GM21423 (cell line): ENCODE data around the gene CD34.
"Not testable (repeated sequence)": the region's sequence is repeated elsewhere in the genome, so short reads cannot be mapped to it uniquely, and the experiment has no call there.

Source experiments
- ATAC-seq: cut with Tn5 transposase; IDR thresholded peaks from one replicate; pipeline ENCODE4 v1.9.1; 2021; ENCODE audit warnings: mild to moderate bottlenecking, moderate library complexity; ENCODE audit not compliant: unreplicated experiment

Gene CD34

DNA sequence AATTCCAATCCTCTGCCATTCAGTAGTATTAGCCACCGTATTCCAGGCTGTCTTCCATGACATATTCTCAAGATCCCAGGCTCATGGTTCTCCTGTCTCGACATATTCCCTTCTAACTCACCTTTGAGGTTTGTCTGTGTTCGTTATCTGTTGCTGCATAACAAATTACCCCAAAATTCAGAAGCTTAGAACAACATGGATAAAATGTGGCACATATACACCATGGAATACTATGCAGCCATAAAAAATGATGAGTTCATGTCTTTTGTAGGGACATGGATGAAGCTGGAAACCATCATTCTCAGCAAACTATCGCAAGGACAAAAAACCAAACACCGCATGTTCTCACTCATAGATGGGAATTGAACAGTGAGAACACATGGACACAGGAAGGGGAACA lies 33.0 kb downstream of the CD34 start:
- ATAC-seq, result not testable (repeated sequence)

- ATAC-seq, result no peak
Observed at GRCh38 chr1:207876131-207876530, 34.8 kb downstream of the CD34 start.

- no peak for ATAC-seq
Observed at GRCh38 chr1:207875532-207875931, 35.4 kb downstream of the CD34 start.

GRCh38 chr1:207873055-207873890 lies 37.7 kb downstream of the CD34 start:
- ATAC-seq, result no peak

GRCh38 chr1:207872621-207873020 lies 38.3 kb downstream of the CD34 start:
- ATAC-seq, result no peak

DNA sequence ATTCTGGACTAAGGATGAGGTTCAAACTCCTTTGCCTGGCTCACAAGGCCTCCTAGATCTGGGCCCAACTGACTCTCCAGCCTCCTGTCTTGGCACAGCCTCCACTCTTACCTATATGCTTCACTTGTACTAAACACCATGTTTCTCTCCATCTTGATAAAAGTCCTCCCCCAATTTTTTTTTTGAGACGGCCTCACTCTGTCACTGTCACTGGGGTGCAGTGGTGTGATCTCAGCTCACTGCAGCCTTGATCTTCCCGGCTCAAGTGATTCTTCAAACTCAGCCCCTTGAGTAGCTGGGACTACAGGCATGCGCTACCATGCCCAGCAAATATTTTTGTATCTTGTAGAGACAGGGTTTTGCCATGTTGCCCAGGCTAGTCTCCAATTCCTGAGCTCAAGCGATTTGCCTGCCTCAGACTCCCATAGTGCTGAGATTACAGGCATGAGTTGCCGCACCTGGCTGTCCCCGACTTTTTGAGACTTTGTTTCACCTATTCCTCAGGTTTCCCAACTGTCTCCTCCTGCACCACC lies 39.7 kb downstream of the CD34 start:
- ATAC-seq, result no peak

GRCh38 chr1:207870306-207871031 lies 40.5 kb downstream of the CD34 start:
- ATAC-seq, result no peak

- ATAC-seq, result no peak
Observed at GRCh38 chr1:207869859-207870258, 41.1 kb downstream of the CD34 start.

DNA sequence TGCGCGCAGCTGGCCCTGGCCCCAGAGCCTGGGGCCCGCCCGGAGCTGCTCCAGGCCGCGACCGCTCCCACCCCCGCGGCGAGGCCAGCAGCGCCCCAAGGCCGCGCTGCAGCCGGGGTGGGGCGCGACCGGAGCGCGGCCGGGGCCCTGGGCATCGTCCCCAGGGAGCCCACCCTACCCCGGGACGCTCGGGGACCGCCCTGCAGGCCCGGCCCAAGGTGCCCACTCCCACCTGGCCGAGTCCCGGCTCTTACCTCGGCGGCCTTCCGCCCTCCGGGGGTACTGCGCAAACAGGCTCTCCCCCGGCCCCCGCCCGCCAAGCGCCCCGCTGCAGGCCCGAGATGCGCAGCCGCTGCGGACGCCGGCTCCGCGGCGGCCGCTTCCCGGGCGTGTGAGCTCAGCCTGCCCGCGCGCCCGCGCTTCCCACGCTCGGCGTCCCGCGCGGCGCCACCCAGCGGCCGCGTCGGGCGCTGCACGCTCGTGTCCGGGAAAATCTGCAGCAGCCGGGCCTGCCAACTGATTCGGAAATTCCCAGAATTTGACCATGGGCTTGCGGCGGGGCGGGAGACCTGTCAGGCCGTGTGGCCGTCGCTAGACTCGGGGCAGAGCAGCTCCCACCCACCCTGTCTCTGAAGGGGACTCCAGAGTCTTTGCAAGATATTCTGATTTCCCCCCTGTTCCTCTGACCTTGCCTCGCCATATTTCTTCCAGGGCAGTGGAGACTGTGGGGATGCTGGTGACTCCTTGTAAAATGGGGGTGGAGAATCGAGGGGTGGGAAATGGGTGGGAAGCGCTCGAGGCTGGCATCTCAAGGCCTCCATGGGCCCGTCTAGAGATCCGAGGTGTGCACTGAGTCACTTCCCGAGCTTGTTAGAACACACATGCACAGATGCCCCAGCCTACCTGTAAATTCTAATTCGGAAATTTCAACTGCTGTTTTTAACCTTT lies 41.9 kb downstream of the CD34 start:
- peak; percentile 66 for ATAC-seq

DNA sequence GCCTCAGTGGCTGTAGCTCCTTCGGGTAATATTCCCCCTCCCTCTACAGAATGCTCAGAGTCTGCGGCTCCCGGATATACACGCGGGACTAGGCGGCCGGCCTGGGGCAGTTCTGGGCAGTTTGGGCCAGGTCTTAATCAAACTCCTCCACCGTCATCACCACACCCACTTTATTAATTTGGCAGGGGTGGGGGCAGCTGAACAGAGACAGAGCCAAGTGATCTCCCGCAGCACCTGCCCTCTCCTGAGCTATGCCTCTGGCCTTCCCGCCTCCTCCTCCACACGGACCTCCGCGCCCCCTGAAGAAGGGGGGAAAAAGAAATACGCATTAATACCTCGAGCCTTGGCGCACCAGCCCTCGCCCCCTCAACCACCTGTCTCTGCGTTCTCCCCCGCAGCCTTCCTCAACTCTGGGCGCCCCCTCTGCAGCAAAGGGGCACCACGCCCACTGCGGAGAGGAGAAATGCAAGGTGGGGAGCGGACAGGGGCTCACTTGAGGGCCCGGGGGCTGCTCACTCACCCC lies 42.6 kb downstream of the CD34 start:
- peak; percentile 9 for ATAC-seq

- no peak for ATAC-seq
Observed at GRCh38 chr1:207867136-207868109, 43.5 kb downstream of the CD34 start.

DNA sequence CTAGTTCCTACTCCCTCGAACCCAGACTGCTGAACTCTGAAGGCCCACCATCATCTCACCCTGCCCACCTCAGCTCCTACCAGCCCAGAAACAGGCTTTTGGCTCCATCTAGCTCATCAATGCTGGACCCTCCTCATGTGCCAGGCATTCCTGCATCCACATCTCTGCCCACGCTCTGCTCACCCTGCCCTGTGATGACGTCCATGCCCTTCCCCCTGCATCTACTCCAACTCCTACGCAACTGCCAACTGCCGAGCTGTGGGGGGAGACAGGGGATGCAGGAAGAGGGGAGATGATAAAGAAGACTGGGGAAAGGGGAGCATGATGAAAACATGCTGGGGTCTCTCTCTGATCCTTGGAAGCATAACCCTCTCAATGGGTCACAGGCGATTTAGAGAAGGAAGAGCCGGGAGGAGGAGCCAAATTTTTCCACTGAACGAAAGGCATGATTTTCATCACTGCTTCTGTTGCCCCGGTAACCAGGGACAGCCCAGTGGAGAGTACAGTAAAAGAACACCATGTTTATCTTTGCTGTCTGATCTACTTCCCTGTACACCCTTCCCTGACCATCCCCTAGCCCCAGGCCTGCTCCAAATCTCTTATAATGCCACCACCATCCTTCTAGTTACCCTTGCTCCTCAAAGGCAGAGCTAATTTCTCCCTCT lies 44.3 kb downstream of the CD34 start:
- ATAC-seq, result no peak

- peak; percentile 45 for ATAC-seq
Observed at GRCh38 chr1:207863893-207864535, 46.9 kb downstream of the CD34 start.

GRCh38 chr1:207862241-207862787 lies 48.6 kb downstream of the CD34 start:
- ATAC-seq, result no peak

DNA sequence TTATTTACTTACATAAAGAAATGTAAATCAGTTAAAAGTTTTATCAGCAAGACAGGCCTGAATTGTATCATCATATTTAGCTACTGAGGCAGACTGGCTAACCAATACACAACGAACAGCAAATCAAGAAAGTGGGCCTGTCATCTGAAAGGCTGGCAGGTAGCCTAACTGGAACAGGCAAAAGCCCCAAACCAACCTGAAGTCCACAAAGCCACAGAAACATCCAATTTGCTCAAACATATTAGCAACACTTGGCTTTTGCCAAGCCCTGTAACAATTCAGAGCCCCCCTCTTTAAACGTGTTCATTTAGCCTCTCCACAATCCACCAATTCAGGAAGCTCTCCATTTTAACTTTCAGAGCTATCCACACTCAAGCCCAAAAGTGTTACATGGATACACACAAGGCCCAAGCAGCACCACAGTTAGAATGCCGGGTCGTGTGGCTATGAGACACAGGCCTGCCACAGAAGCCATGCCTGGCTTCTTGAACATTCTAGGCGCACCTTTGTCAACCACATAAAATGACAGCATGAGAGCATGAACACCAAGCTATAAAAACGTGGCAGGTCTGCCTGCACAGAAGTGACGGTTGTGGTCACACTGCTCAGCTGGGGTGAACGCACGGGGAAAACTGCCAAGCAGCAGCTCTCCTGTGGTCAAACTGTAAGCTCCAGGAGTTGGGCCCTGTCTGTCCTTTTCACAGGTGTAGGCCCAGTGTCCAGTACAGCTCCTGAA lies 49.3 kb downstream of the CD34 start:
- peak; percentile 59 for ATAC-seq

DNA sequence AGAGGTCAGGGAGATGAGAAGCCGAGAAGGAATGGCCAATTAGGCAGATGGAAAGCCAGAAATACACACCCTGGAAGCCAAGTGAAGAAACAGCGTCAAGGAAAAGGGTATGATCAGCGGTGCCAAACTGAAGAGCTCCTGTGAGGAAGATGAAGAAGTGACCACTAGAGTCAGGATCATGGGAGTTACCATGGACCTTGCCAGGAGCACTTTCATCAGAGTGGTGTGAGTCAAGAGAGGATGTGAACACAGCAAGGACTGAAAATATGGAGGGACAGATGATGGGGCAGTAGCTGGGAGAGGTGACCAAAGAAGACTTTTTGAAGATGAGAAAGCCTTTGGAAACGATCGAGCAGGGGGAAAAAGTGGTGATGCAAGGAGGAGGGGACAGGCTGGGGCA lies 50.4 kb downstream of the CD34 start:
- no peak for ATAC-seq

DNA sequence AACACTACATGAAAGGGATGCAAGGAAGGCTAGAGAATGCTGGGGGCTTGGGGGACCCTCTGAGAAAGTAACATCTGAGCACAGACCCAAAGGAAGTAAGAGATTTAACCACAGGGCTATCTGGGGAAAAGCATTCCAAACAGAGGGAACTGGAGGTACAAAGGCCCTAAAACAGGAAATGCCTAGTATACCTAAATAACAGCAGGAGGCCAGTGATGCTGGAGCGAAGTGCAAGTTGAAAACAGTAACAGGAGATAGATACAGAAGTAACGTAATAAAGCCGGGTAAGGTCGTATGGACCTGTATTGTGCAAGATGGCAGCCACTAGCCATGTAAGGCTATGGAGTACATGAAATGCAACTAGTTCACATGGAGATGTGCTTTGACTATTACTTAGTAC lies 52.1 kb downstream of the CD34 start:
- no peak for ATAC-seq
